HG02938 (cell line): ENCODE measurements around the gene TSG101.

Experiments
- ATAC-seq: cut with Tn5 transposase; IDR thresholded peaks from one replicate; pipeline ENCODE4 v1.9.1; 2021; ENCODE audit warnings: mild to moderate bottlenecking, moderate library complexity; ENCODE audit not compliant: unreplicated experiment

TSG101 gene

GRCh38 chr11:18526521-18527296, at the start of gene TSG101:
Gene TSG101, minus strand, starts transcription at chr11:18526942. Its CDS starts 126 bp downstream, at chr11:18526816.
- ATAC-seq: peak; percentile 96

DNA sequence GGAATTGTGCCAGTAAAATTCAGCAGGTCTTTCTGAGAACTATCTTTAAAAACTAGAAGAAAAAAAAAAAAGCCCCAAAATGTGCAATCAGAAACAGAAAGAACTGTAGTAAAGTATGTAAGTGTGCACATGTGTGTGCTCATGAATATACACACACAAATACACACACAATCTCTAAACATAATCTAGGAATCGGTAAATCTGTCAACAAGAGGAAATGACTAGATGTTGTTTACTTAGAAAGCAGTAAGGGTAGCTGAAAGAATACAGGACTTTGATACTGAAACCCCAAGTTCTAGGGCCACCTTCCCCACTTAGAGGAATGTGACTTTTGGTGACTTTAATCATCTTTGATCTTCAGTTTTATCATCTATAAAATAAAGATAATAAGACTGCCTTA, 48.6 kb upstream of the TSG101 start:
- no peak for ATAC-seq

DNA sequence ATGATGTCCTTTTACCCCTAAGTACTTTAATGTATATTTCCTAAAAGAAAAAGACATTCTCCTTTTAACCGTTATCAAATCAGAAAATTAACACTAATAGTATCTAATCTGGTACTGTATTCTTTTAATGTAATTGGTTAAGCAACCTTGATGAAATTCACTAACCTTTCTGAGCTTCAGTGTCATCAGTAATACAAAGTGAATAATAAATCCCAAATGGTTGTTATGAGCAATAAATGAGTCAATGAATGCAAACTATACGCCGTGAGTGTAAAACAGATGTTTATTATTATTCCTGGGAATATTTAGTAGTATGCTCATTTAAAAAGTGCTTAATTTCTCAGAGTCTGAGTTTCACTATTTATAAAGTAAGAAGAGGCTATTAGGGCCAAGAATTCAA, 40.3 kb upstream of the TSG101 start:
- ATAC-seq: no peak

DNA sequence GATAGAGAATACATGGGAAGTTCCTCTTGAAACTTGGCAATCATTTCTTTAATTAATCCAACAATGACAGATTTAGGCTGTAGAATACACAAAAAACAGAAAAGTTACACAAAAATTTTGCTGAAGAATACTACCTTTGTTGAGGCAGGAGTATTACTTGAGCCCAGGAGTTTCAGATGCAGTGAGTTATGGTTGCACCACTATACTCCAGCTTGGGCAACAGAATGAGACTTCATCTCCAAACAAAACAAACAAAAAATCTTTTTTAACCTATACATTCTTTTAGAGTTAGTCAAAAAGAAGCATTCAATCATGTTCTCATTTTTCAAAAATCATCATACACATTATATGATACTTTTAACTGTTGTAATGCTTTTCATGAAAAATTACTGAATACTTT, 39.7 kb upstream of the TSG101 start:
- ATAC-seq: no peak

DNA sequence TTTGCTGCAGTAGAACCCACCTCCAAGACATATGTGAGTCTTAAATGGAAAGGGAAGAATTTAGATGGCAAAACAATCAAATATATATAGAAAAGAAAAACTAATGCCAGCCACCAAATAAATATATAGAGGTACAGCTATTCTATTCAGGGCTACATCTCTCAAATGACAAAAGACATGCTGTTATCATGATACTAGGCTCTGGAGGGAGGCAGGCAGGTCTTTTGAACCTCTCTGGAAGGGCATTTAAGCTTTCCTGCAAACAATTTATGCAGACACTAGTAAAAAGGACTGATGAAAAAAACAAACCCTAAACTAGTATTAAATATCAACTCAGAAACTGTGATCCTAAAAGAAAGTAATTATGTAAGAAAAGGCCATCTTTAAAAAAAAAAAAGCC, 37.4 kb upstream of the TSG101 start:
- no peak for ATAC-seq

- ATAC-seq: no peak
Measured at GRCh38 chr11:18563090-18563730, 36.5 kb upstream of the TSG101 start.

DNA sequence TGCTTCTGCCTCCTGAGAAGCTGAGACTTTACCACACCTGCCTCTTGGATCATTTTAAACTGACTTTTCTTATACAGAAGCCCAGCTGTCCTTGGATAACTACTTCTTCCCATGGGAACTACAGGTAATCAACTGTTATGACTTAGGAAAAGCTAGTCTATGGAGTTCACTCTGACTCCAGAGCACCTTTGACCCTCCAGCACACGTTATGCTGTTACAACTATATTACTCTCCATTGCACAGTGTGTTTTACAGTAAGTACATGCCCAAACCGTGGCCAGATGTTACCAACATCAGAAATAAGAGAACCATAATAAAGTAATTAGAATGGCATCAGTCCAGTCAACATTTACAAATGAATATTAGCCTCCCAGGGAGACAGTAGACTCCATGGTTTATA, 21.3 kb upstream of the TSG101 start:
- ATAC-seq: no peak

DNA sequence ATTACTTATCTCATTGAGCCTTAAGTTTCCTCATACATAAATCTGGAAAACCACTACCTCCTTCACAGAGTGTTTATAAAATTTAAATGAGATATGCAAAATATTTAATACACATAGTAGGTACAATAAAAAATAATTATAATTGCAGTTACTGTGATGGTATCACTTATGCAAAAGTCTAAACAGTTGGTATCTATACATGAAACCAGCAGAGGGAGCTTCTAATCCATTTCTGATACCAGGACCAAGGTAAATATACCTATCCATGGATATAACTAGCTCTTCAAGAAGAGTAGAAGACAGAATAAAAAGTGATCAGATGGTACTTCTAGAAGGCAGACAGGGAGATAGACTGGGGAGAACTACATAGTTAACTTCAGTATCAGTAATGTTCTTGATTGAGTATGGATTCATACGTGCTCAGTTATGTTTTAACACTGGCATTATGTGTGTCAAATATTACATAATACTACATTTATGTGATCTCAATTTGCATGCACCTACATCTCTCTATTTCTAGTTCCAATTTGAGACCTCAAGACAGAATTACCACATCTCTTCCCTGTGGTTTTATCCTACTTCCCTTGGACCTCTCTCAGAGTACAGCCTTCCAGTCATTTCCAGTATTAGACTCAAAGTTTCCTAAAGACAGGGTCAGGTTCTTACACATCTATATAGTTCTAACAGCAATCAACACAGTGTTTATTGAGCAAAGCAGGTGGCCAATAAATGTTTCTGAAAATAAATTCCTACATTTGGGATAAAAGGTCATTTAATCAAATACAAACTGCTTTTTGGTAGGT, 13.7 kb upstream of the TSG101 start:
- ATAC-seq: no peak

DNA sequence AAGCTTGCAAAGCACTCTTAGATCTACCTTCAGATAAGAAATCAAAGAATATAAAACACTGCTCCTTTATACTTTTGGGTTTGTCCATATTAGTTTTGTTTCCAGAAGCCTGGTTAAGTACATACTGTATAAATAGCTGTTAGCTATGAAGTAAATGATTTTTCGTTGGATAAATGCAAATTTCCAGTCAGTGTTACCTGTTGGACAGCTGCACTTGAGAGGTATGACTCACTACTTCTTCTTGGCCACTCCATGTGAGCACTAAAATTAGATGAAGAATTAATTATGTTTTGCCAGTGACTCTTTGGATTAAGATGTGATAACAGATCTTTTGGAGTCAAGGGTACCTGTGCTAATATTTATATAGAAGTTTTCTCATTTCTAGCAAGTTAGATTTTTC, 9.5 kb upstream of the TSG101 start:
- ATAC-seq: no peak

DNA sequence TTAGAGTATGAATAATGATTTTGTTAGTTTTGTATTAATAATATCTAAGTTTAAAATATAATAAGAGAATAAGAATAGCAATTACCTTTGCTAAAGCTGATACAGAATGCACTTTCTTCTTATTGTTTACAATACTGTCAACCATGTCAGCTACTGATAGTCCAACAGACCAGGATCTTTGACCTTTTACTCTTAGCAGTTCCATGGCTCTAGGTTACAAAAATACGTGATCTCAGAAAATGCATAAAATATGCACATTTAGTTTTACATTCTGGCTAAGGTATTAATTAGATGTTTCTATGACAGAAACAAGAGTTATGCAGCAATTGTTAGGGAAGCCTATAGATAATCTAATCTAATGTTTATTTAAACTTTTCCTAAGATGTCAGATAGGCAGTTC, 7.5 kb upstream of the TSG101 start:
- no peak for ATAC-seq

DNA sequence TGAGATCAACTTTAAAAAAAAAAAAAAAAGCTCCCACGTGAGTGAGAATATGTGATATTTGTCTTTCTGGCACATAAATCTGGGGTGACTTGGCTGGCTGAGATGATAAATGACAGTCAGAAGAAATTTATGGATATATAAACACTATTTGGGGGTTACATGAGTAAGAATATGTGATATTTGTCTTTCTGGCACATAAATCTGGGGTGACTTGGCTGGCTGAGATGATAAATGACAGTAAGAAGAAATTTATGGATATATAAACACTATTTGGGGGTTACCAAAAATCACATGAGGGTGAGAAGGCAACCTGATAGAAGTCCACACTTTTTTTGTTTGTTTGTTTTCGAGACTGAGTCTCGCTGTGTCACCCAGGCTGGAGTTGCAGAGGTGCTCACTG, 6.6 kb upstream of the TSG101 start:
- no peak for ATAC-seq

GRCh38 chr11:18527512-18527911, 770 bp upstream of the TSG101 start:
- no peak for ATAC-seq

GRCh38 chr11:18526130-18526520, 617 bp downstream of the TSG101 start:
- no peak for ATAC-seq

DNA sequence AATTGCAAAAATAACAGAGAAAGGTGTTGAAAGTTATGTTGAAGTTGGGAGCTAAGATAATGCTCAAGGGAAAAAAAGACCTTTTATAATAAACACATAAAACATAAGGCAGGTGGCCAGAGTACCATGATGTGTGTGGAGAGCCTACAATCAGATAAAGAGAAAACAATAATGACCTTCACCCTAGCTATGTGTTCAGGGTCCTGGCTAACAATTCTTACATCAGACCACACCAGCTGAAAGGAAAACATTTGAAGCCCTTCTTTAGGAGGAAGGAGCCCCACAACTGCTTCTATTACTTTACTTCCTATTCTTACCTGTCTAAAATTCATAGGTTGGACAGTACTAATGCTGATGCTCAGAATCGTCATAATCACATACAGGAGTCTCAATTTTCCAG, 2.5 kb downstream of the TSG101 start:
- no peak for ATAC-seq

- no peak for ATAC-seq
Measured at GRCh38 chr11:18523084-18523483, 3.7 kb downstream of the TSG101 start.

DNA sequence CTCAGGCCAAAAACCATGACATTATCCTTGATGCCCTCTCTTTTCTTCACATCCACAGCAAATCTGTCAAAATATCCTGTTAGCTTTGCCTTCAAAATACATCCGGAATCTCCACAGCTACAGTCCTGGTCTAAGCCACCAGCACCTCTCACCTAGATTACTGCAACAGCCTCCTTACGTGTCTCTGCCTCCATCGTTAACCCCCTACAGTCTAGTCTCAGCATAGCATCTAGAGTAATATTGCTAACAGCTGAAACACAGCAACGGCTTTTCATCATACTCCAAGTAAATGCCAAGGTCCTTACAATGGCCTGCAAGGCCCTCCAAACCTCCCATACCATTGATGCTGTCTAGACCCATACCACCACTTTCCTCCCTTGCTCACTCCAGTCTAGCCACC, 4.4 kb downstream of the TSG101 start:
- no peak for ATAC-seq

- no peak for ATAC-seq
Measured at GRCh38 chr11:18521122-18521521, 5.6 kb downstream of the TSG101 start.

GRCh38 chr11:18502352-18502751, 24.4 kb downstream of the TSG101 start:
- ATAC-seq: no peak

DNA sequence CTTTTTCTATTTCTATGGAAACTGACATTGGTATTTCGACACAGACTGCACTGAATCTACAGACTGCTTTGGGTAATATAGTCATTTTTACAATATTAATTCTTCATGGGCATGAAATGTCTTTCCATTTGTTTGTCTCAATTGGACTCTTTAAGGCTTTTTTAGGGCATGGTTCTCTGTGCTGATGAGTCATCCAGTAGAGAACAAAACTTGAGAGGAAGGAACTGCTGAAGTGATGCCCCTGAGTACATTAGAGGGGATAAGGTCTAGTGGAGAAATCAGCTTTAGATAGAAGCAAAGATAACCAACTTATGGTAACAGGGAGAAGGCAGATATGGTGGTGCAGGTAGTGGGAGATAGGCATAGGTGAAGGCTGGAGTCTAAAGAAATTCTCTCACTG, 25.1 kb downstream of the TSG101 start:
- ATAC-seq: no peak

- no peak for ATAC-seq
Measured at GRCh38 chr11:18498039-18498438, 28.7 kb downstream of the TSG101 start.

DNA sequence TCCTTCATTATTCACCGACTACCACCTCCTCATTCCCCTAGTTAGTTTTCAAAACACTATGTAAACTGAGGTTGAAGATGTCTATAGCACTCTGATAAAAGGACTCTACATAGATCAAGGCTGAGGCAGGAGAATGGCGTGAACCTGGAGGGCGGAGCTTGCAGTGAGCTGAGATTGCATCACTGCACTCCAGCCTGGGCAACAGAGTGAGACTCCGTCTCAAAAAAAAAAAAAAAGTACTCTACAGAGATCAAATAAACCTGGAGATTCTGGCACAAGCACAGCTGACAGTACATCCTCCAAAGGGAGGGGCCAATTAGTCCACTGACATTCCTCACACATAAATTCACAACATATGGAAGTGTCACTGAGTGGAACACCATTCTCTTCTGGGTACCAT, 31.0 kb downstream of the TSG101 start:
- no peak for ATAC-seq

DNA sequence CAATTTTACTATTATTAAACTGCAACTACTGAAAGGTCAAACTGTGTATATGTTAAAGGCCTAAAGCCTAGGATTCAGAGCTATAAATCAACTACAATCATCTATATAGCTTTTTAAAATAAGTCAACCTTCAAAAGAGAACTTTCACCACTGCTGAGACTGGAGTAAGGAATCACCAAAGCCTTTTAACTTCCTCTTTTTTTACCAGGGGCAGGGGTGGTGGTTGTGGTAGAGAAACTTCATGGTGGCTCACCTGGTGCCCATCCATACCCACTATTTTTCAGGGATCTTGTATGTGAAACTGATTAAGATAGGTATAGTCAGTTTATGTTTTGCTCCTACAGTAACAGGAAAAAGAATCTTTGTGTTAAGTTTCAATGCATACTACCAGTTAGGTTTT, 31.5 kb downstream of the TSG101 start:
- no peak for ATAC-seq
